Measurements from ENCODE around the gene TAGLN. TPM values are rescaled to one million over a fixed set of nuclear protein-coding genes. Genes with fewer than 3 reads are reported as not detected.
"Not testable (repeated sequence)": the region's sequence is repeated elsewhere in the genome, so short reads cannot be mapped to it uniquely, and the experiment has no call there.

The TAGLN gene
- total RNA-seq, 1 donor from 2014 or later, result 97.9 TPM

GRCh38 chr11:117201658-117202305, 2.6 kb downstream of the TAGLN start:
- no peak for TF ChIP-seq CTCF (conservative IDR thresholded peaks at IDR 0.05)
- H3K36me3 Mint-ChIP-seq, result peaks cover 11% of the 10 kb centered on the region
- H3K4me1 Mint-ChIP-seq (ENCODE audit: unreplicated experiment), result peaks cover 25% of the 10 kb centered on the region
- DNase-seq (ENCODE audit: extremely low spot score, unreplicated experiment), result no peak
- no peaks in the 10 kb centered on the region for H3K27me3 Mint-ChIP-seq
- peak overlapping the region; percentile 46 for H3K27ac Mint-ChIP-seq
- no peak overlapping the region for H3K4me3 Mint-ChIP-seq
- H3K9me3 Mint-ChIP-seq, result no peaks in the 10 kb centered on the region

- Mint-ChIP-seq H3K36me3 (peaks cover 11% of the 10 kb centered on the region), H3K4me3 (no peak overlapping the region), H3K4me1 (ENCODE audit: unreplicated experiment) (peaks cover 21% of the 10 kb centered on the region), H3K9me3 (no peaks in the 10 kb centered on the region), H3K27ac (peak overlapping the region; percentile 46), H3K27me3 (no peaks in the 10 kb centered on the region)
- no peak for DNase-seq (ENCODE audit: extremely low spot score, unreplicated experiment)
- TF ChIP-seq CTCF (conservative IDR thresholded peaks at IDR 0.05), result no peak
Observed at GRCh38 chr11:117202386-117203068, 3.4 kb downstream of the TAGLN start.

GRCh38 chr11:117203069-117203407, 3.9 kb downstream of the TAGLN start:
- no peak for DNase-seq (ENCODE audit: extremely low spot score, unreplicated experiment)
- H3K4me1 Mint-ChIP-seq (ENCODE audit: unreplicated experiment), result peaks cover 16% of the 10 kb centered on the region
- no peaks in the 10 kb centered on the region for H3K27me3 Mint-ChIP-seq
- no peaks in the 10 kb centered on the region for H3K9me3 Mint-ChIP-seq
- H3K36me3 Mint-ChIP-seq, result peaks cover 11% of the 10 kb centered on the region
- TF ChIP-seq CTCF (conservative IDR thresholded peaks at IDR 0.05), result no peak
- no peak overlapping the region for H3K27ac Mint-ChIP-seq
- no peak overlapping the region for H3K4me3 Mint-ChIP-seq

GRCh38 chr11:117204283-117205080, 5.3 kb downstream of the TAGLN start:
- Mint-ChIP-seq H3K4me3 (no peak overlapping the region), H3K9me3 (no peaks in the 10 kb centered on the region), H3K36me3 (peaks cover 11% of the 10 kb centered on the region), H3K27ac (peak overlapping the region; percentile 76), H3K4me1 (ENCODE audit: unreplicated experiment) (peaks cover 7% of the 10 kb centered on the region), H3K27me3 (no peaks in the 10 kb centered on the region)
- no peak for DNase-seq (ENCODE audit: extremely low spot score, unreplicated experiment)
- TF ChIP-seq CTCF (conservative IDR thresholded peaks at IDR 0.05), result no peak

- Mint-ChIP-seq H3K36me3 (peaks cover 11% of the 10 kb centered on the region), H3K27me3 (no peaks in the 10 kb centered on the region), H3K4me1 (ENCODE audit: unreplicated experiment) (peaks cover 4% of the 10 kb centered on the region), H3K4me3 (no peak overlapping the region), H3K27ac (peak overlapping the region; percentile 67), H3K9me3 (no peaks in the 10 kb centered on the region)
- TF ChIP-seq CTCF (conservative IDR thresholded peaks at IDR 0.05), result no peak
- no peak for DNase-seq (ENCODE audit: extremely low spot score, unreplicated experiment)
Observed at GRCh38 chr11:117205211-117205818, 6.1 kb downstream of the TAGLN start.

- not testable (repeated sequence) for H3K27ac Mint-ChIP-seq; H3K27me3 Mint-ChIP-seq; H3K4me1 Mint-ChIP-seq (ENCODE audit: unreplicated experiment); H3K4me3 Mint-ChIP-seq; DNase-seq (ENCODE audit: extremely low spot score, unreplicated experiment); H3K9me3 Mint-ChIP-seq
- H3K36me3 Mint-ChIP-seq, result peaks cover 11% of the 10 kb centered on the region
Observed at GRCh38 chr11:117206111-117206510, 6.9 kb downstream of the TAGLN start.

GRCh38 chr11:117206859-117207258, 7.7 kb downstream of the TAGLN start:
- not testable (repeated sequence) for DNase-seq (ENCODE audit: extremely low spot score, unreplicated experiment); H3K9me3 Mint-ChIP-seq; H3K27ac Mint-ChIP-seq; H3K4me1 Mint-ChIP-seq (ENCODE audit: unreplicated experiment); H3K27me3 Mint-ChIP-seq; H3K4me3 Mint-ChIP-seq
- H3K36me3 Mint-ChIP-seq, result peaks cover 17% of the 10 kb centered on the region

GRCh38 chr11:117207481-117207880, 8.3 kb downstream of the TAGLN start:
- not testable (repeated sequence) for H3K9me3 Mint-ChIP-seq; H3K4me1 Mint-ChIP-seq (ENCODE audit: unreplicated experiment)

More at GRCh38 chr11:117207481-117207880, 8.3 kb downstream of the TAGLN start:
- H3K36me3 Mint-ChIP-seq, result peaks cover 17% of the 10 kb centered on the region
- not testable (repeated sequence) for DNase-seq (ENCODE audit: extremely low spot score, unreplicated experiment); H3K4me3 Mint-ChIP-seq; H3K27ac Mint-ChIP-seq; H3K27me3 Mint-ChIP-seq
